Right lobe of liver (tissue), 6 donors: ENCODE data around the gene PIK3CD. TPM values are rescaled to one million over a fixed set of nuclear protein-coding genes. Genes with fewer than 3 reads are reported as not detected.

Source experiments
- ATAC-seq, 4 donors: fragments of 200-7000 bp; cut with Tn5 transposase; one replicate each; pipeline ENCODE4 v1.9.1; 2020; ENCODE audit warnings: mild to moderate bottlenecking in 4 of 4, moderate library complexity in 4 of 4
- DNase-seq, 3 donors: peaks; one replicate each; pipeline ENCODE4 v3.0.0-alpha.2; 2020
- H3K27ac ChIP-seq, 3 donors: fragments of 200-600 bp; one replicate each; pipeline ENCODE4 v1.8.0; 2022
- H3K27me3 ChIP-seq, 2 donors: fragments of 200-600 bp; one replicate each; pipeline ENCODE4 v1.8.0; 2022
- H3K36me3 ChIP-seq, 4 donors: fragments of 200-600 bp; sonication (generic) in 1 of 4; one replicate each; pipeline versions ENCODE4 v1.5.1 to v1.8.0; 2017 to 2022; ENCODE audit warnings: control low read depth in 1 of 4
- H3K4me1 ChIP-seq, 4 donors: fragments of 200-600 bp; sonication (generic) in 1 of 4; one replicate each; pipeline versions ENCODE4 v1.5.1 to v1.8.0; 2017 to 2022; ENCODE audit warnings: control low read depth in 1 of 4
- H3K4me3 ChIP-seq, 3 donors: fragments of 200-600 bp; one replicate each; pipeline ENCODE4 v1.8.0; 2022
- H3K9me3 ChIP-seq, 4 donors: fragments of 200-600 bp; sonication (generic) in 1 of 4; one replicate each; pipeline versions ENCODE4 v1.5.1 to v1.8.0; 2017 to 2022; ENCODE audit warnings: control low read depth in 1 of 4
- POLR2A ChIP-seq: fragments of 450-650 bp; IDR thresholded peaks from one replicate; pipeline ENCODE4 v1.6.1; 2017; ENCODE audit warnings: antibody characterized with exemption, mild to moderate bottlenecking
- WGBS: methylation state at CpG from one replicate; pipeline ENCODE4 v1.1.6; 2018; ENCODE audit warnings: low coverage, low lambda C conversion rate; ENCODE audit not compliant: insufficient coverage; ENCODE audit errors: missing lambda C conversion rate; 5-methylcytosine and 5-hydroxymethylcytosine counted together
- intact Hi-C, 2 donors: fragments of 100-400 bp; cut with DNase I; formaldehyde crosslinking; loops; one replicate each; pipeline versions ENCODE4 v1.11.2 to v1.14.1; 2022
- total RNA-seq, 6 experiments: library from RNA; depleted of rRNA in 2 of 6; stranded (reverse); fragments of >200 nt in 2 of 6; fragmentation: NEBNext Ultra II Directional in 3 of 6; extraction: Animal tissue kit (Norgen Biotek cat#: 25700) in 3 of 6; gene quantifications; one replicate each; pipeline versions ENCODE4 v1.1.0 to v1.2.4, GENCODE V29; 2016 to 2023
- TF ChIP-seq, protein P1 (sequence below), 4 donors: fragments of 200-600 bp in 3 of 4; fragments of 450-650 bp in 1 of 4; IDR thresholded peaks; one replicate each; pipeline versions ENCODE4 v1.5.1 to v1.8.0; 2016 to 2022; ENCODE audit warnings: antibody characterized with exemption in 4 of 4, mild to moderate bottlenecking in 2 of 4
- donor health status: DM: no; HTN: yes; CAD: no.
- donor health status: DM: no; HTN: no; CAD: no.
- donor health status: DM: no; HTN: no; CAD: no.
- donor health status: DM: no; HTN: yes; CAD: no.
- donor health status: DM: no; HTN: yes; CAD: no.

Gene PIK3CD
- total RNA-seq, 6 experiments from 2014 or later, result 1.4 to 5.8 (median 2.6) TPM

DNA sequence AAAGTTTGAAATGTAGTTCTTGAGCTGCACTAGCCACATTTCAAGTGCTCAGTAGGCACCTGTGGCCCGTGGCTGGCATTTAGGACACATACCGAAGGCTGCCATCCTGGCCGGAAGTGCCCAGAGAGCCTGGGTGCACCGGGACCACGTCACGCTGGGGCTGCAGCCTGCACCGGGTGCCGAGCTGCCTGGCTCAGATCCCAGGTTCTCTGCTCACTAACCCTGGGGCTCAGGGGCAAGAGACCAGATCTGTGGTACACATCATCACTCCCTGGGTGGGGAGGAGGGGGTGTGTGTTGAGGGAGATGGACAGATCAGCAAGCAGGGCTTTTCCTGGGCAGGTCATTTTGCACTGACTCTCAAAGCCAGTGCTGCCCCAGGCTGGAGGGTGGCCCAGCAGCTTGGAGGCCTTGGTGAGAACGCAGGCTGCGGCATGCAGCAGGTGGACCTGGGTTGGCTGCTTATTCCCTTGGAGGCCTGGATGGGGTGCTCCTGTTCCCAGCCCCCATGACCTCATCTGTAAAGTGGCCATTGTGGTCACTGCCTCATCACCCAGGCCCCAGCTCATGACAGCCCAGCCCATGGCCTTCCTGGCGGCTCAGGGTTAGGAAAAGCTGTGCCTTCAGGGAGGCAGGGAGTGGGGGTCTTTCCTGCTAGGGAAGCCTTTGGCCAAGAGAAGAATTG, 39.2 kb upstream of the PIK3CD start:
- no peaks in the 10 kb centered on the region for H3K9me3 ChIP-seq
- H3K4me3 ChIP-seq, result no peak overlapping the region
- no peak for DNase-seq
- TF ChIP-seq POLR2A, result no peak
- TF ChIP-seq, protein P1, sequence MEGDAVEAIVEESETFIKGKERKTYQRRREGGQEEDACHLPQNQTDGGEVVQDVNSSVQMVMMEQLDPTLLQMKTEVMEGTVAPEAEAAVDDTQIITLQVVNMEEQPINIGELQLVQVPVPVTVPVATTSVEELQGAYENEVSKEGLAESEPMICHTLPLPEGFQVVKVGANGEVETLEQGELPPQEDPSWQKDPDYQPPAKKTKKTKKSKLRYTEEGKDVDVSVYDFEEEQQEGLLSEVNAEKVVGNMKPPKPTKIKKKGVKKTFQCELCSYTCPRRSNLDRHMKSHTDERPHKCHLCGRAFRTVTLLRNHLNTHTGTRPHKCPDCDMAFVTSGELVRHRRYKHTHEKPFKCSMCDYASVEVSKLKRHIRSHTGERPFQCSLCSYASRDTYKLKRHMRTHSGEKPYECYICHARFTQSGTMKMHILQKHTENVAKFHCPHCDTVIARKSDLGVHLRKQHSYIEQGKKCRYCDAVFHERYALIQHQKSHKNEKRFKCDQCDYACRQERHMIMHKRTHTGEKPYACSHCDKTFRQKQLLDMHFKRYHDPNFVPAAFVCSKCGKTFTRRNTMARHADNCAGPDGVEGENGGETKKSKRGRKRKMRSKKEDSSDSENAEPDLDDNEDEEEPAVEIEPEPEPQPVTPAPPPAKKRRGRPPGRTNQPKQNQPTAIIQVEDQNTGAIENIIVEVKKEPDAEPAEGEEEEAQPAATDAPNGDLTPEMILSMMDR (IDR thresholded peaks at IDR 0.05), result no peak
- intact Hi-C loops, result no loop called here
- H3K27ac ChIP-seq, result no peak overlapping the region
- H3K4me1 ChIP-seq, result no peaks in the 10 kb centered on the region
- 72% methylated on average over 5 of the region's 11 CpGs for WGBS
- no peaks in the 10 kb centered on the region for H3K27me3 ChIP-seq
- no peak for ATAC-seq
- H3K36me3 ChIP-seq, result peaks cover 0 to 3% (median 0%) of the 10 kb centered on the region in 4 donors

DNA sequence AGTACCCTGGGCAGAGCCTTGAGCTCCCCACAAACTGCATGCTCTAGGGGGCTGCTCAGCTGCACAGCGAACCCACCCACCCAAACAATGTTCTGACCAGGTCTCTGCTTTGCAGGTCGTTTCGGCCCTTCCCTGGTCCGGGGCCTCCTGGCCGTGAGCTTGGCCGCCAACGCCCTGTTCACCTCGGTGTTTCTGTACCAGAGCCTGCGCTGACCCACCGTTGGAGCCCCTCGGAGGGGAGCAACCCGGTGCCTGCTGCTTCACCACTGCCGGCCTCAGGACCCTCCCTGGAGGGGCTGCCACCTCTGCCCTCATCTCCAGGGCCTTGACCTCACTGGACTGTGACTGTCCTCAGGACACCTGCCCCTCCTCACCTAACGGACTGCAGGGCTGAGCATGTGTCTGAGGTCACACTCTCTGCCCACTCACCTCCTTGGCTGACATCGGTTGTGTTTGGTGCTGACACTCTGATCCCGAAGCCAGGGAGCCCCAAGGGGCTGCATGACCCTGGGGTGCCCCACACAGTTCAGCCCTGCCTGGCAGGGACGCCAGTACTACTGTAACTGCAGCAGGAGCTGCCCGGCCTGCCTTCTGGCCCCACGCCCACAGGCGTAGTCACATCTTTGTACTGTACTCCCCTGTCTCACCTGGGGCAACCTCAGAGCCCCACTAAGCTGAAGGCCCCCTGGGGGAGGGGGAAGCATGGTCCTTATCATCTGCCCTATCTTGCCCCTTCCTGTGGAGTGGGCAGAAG, 38.5 kb upstream of the PIK3CD start:
- Histone ChIP-seq H3K27me3 (no peaks in the 10 kb centered on the region), H3K4me3 (no peak overlapping the region), H3K27ac (no peak overlapping the region), H3K4me1 (no peaks in the 10 kb centered on the region), H3K9me3 (no peaks in the 10 kb centered on the region), H3K36me3 (peaks cover 0 to 3% (median 0%) of the 10 kb centered on the region in 4 donors)
- 93% methylated on average over 3 of the region's 20 CpGs for WGBS
- intact Hi-C loops, result no loop called here
- ATAC-seq (no peak), DNase-seq (peak in 1 of 3 donors; percentile 43)
- TF ChIP-seq POLR2A, result no peak
- TF ChIP-seq, protein P1 (IDR thresholded peaks at IDR 0.05), result no peak

DNA sequence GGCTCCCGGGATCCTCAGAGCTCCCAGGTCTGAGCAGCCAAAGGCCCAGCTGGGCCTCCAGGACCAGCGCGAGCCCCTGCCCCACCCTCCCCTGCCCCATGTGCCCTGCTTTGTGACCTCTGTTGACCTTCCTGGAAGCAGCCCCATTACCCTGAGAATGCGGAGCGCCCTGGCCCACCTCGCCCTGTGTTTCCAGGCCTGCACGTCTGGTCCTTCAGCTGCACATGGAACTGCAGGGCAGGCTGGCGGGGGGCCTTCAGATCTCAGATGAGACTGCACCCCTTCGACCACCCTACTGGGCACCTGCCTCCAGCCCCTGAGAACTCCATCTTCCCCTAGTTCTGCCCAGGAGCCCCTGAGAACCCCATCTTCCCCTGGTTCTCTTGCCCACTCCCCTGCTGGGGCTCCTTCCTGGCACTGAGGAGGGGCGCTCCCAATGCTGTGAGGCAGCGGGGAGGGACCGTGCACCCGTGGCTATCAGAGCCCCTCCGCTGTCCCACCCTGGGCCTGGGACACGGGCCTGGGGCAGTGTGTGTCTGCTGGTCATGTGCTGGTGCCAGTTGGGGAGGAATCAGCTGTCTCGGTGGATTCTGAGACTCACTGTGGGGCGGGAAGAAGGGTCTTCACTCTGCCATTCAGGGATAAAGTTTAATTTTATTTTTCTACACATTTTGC, 37.8 kb upstream of the PIK3CD start:
- no peak for DNase-seq
- intact Hi-C loops, result no loop called here
- H3K4me1 ChIP-seq, result no peaks in the 10 kb centered on the region
- TF ChIP-seq POLR2A, result no peak
- TF ChIP-seq, protein P1 (IDR thresholded peaks at IDR 0.05), result no peak
- no peaks in the 10 kb centered on the region for H3K27me3 ChIP-seq
- no peak for ATAC-seq
- H3K27ac ChIP-seq, result no peak overlapping the region
- WGBS, result 88% methylated on average over 6 of the region's 17 CpGs
- peaks cover 0 to 3% (median 0%) of the 10 kb centered on the region in 4 donors for H3K36me3 ChIP-seq
- no peak overlapping the region for H3K4me3 ChIP-seq
- no peaks in the 10 kb centered on the region for H3K9me3 ChIP-seq

DNA sequence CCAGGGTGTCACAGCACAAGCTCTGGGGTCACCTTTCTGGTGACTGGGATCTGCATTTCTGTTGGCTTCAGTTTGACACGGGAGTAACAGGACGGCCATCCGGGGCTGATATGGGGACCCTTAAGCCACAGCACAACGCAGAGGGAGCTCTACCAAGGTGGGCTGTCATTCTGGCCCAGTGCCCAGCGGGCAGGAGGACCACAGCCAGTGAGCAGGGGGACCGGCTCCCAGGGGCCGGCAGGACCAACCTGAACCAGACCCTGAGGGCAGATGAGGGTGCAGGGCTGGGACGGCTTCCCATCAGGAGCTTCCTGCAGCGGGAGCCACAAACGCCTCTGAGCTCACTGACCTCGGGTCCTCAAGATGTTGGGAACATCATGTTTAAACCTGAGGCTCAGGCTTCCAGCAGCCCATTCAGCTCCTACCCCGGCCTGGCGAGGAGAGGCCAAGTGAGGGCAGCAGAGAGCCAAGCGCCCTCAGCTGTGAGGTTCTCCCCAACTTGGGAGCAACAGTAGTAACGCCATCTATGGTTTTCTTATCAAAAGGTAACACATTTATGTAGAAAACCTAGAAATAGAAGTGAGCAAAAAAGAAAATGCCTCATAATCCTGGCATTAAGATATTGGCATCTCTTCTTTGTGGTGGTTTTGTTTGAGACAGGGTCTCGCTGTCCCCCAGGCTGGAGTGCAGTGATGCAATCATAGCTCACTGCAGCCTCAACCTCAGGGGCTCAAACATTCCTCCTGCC, 36.0 kb upstream of the PIK3CD start:
- Histone ChIP-seq H3K4me1 (no peaks in the 10 kb centered on the region), H3K27me3 (no peaks in the 10 kb centered on the region), H3K27ac (no peak overlapping the region), H3K4me3 (no peak overlapping the region), H3K36me3 (peaks cover 0 to 3% (median 0%) of the 10 kb centered on the region in 4 donors), H3K9me3 (no peaks in the 10 kb centered on the region)
- intact Hi-C loops, result no loop called here
- 35% methylated on average over 7 of the region's 16 CpGs for WGBS
- TF ChIP-seq, protein P1 (IDR thresholded peaks at IDR 0.05), result peak; percentile 40 to 75 (median 72)
- no peak for TF ChIP-seq POLR2A
- ATAC-seq (peak; percentile 78 to 90 (median 80)), DNase-seq (peak in 1 of 3 donors; percentile 59)
